Measurements from ENCODE around the gene NAA35. TPM values are rescaled to one million over a fixed set of nuclear protein-coding genes. Genes with fewer than 3 reads are reported as not detected.

Gene NAA35
- total RNA-seq, 1 donor from 2014 or later, result 18.8 TPM

DNA sequence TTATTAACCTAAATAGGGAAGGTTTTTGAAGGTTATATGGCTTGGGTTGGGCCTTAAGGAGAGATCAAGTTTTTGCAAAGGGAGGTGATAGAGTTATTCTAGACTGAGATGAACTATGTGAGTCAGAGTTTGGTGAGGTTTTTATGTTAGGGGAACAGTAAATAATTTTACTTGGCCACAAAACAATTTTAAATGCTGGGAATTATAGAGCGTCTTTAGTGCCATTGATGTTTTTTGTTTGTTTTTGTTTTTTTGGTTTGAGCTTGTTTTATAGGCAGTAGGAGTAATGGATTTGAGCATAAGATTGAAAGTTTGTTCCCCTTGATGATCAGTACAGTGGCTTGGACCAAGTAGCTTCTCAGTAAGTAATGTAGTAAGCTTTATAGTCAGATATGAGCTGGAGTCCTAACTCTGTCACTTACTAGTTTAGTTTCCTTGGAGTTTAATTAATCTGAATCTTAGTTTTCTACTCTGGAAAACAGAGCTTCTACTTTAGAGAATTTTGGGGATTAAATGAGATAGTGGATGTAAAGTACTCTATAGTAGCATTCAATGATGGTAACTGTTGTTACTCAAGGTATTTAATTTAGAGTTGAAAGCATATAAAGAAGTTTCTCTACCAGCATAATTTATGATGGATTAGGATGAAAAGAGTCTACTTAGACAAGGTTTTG is 2.9 kb downstream of the NAA35 start:
- Mint-ChIP-seq H3K36me3 (ENCODE audit: unreplicated experiment) (peaks cover 20% of the 10 kb centered on the region), H3K9me3 (ENCODE audit: unreplicated experiment) (no peaks in the 10 kb centered on the region), H3K27ac (ENCODE audit: unreplicated experiment) (no peak overlapping the region), H3K4me3 (ENCODE audit: unreplicated experiment) (no peak overlapping the region), H3K27me3 (ENCODE audit: unreplicated experiment) (no peaks in the 10 kb centered on the region), H3K4me1 (ENCODE audit: unreplicated experiment) (peaks cover 5% of the 10 kb centered on the region)
- DNase-seq (ENCODE audit: extremely low spot score, unreplicated experiment), result no peak
- TF ChIP-seq, protein P1, sequence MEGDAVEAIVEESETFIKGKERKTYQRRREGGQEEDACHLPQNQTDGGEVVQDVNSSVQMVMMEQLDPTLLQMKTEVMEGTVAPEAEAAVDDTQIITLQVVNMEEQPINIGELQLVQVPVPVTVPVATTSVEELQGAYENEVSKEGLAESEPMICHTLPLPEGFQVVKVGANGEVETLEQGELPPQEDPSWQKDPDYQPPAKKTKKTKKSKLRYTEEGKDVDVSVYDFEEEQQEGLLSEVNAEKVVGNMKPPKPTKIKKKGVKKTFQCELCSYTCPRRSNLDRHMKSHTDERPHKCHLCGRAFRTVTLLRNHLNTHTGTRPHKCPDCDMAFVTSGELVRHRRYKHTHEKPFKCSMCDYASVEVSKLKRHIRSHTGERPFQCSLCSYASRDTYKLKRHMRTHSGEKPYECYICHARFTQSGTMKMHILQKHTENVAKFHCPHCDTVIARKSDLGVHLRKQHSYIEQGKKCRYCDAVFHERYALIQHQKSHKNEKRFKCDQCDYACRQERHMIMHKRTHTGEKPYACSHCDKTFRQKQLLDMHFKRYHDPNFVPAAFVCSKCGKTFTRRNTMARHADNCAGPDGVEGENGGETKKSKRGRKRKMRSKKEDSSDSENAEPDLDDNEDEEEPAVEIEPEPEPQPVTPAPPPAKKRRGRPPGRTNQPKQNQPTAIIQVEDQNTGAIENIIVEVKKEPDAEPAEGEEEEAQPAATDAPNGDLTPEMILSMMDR (IDR thresholded peaks at IDR 0.05), result no peak

DNA sequence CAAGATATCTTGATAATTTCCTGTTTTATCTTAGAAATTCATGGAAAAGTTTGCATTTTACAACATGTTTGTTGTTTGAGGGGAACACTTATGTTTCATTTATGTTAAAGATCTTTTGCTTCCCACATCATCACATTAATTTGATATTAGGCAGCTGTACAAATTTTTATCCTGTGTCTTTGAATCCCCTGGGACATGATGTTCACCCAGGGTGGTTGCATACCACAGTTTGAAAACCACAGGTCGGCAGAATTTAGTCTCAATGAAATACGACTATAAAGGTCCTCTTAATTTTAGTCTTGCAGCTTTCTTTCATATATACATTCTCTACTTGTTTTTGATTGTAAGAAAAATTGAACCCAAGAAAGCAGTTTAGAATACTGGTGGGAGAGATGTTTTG is 3.7 kb downstream of the NAA35 start:
- H3K4me1 Mint-ChIP-seq (ENCODE audit: unreplicated experiment), result peaks cover 11% of the 10 kb centered on the region
- no peaks in the 10 kb centered on the region for H3K27me3 Mint-ChIP-seq (ENCODE audit: unreplicated experiment)
- H3K36me3 Mint-ChIP-seq (ENCODE audit: unreplicated experiment), result peaks cover 25% of the 10 kb centered on the region

DNA sequence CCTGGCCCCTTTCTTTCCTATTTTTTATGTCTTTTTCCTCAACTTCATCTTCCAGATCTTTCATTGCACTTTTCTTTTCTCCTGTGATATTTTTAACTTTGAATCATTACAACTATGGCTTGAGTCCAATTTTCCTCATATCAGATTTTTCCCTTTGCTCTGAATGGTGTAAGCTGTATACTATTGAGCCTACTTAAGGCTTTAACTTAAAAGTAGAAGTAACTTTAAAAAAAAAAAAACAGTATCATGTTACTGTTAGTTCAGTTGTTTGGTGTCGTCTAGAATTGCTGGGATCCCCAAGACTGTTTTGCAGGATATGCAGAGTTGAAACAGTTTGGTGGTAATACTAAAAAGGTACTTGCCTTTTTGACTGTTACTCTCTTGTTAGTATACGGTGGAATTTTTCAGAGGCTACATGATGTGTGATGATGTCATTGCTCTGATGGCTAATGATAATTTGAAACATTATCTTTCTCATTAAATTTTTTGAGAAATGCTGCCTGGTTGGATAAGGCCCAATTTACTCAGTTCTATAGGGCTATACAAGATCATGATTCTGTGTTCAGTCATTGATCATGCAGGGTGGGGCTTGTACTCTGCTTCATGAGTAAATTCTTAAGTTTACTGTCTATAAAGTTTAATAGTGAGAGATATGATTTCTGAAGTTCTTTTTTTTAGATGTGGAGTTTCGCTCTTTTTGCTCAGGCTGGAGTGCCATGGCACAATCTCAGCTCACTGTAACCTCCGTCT is 8.8 kb downstream of the NAA35 start:
- Mint-ChIP-seq H3K27me3 (ENCODE audit: unreplicated experiment) (no peaks in the 10 kb centered on the region), H3K27ac (ENCODE audit: unreplicated experiment) (peak overlapping the region; percentile 80), H3K36me3 (ENCODE audit: unreplicated experiment) (peaks cover 34% of the 10 kb centered on the region), H3K4me3 (ENCODE audit: unreplicated experiment) (no peak overlapping the region), H3K9me3 (ENCODE audit: unreplicated experiment) (no peaks in the 10 kb centered on the region), H3K4me1 (ENCODE audit: unreplicated experiment) (peaks cover 11% of the 10 kb centered on the region)
- TF ChIP-seq, protein P1 (IDR thresholded peaks at IDR 0.05), result no peak
- DNase-seq (ENCODE audit: extremely low spot score, unreplicated experiment), result no peak

More for the DNA sequence above, 3.7 kb downstream of the NAA35 start:
- Mint-ChIP-seq H3K9me3 (ENCODE audit: unreplicated experiment) (no peaks in the 10 kb centered on the region), H3K4me3 (ENCODE audit: unreplicated experiment) (no peak overlapping the region), H3K27ac (ENCODE audit: unreplicated experiment) (peak overlapping the region; percentile 21)
- TF ChIP-seq, protein P1 (IDR thresholded peaks at IDR 0.05), result no peak
- no peak for DNase-seq (ENCODE audit: extremely low spot score, unreplicated experiment)

DNA sequence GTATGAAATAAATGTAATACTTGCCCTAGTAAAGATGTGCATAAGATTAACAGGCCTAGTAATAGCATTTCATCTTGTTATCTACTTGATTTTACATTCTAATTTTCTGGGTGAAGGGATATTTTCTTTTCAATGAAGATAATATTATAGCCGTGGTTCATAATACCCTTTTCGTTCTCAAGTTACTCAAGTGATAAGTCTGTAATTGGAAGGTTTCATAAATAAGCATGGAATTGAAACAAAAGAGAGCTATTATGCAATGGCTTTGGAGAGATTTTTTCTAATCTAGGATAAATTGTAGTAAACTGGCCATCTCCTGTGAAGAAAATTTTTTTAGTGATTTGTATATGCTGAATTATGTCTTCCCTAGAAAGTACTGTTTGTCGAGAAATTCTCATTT is 19.0 kb downstream of the NAA35 start:
- Mint-ChIP-seq H3K4me1 (ENCODE audit: unreplicated experiment) (peaks cover 6% of the 10 kb centered on the region), H3K4me3 (ENCODE audit: unreplicated experiment) (no peak overlapping the region), H3K27me3 (ENCODE audit: unreplicated experiment) (no peaks in the 10 kb centered on the region), H3K9me3 (ENCODE audit: unreplicated experiment) (no peaks in the 10 kb centered on the region), H3K36me3 (ENCODE audit: unreplicated experiment) (peaks cover 42% of the 10 kb centered on the region), H3K27ac (ENCODE audit: unreplicated experiment) (no peak overlapping the region)
- no peak for DNase-seq (ENCODE audit: extremely low spot score, unreplicated experiment)
- TF ChIP-seq, protein P1 (IDR thresholded peaks at IDR 0.05), result no peak

DNA sequence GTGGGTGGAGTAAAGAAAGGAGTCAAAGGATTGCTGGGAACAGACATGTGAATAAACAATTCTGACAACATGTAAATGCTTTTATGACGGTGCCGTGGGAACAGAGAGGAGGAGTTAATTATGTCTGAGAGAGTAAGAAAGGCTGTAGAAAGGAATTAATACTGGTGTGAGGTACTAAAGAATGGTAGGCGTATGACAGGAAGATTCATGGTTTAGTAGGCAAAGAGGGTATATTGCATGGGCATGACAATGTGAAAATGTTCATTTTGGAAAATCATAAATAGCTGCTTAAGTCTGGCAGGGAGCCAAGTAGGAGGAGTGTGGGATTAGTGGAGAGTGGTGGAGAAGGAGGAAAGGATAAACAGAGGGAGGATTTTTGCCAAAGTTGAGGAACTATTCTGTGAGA is 19.7 kb downstream of the NAA35 start:
- peak overlapping the region; percentile 48 for H3K27ac Mint-ChIP-seq (ENCODE audit: unreplicated experiment)
- no peaks in the 10 kb centered on the region for H3K9me3 Mint-ChIP-seq (ENCODE audit: unreplicated experiment)
- DNase-seq (ENCODE audit: extremely low spot score, unreplicated experiment), result no peak
- H3K4me3 Mint-ChIP-seq (ENCODE audit: unreplicated experiment), result no peak overlapping the region
- H3K36me3 Mint-ChIP-seq (ENCODE audit: unreplicated experiment), result peaks cover 46% of the 10 kb centered on the region
- peaks cover 6% of the 10 kb centered on the region for H3K4me1 Mint-ChIP-seq (ENCODE audit: unreplicated experiment)
- no peaks in the 10 kb centered on the region for H3K27me3 Mint-ChIP-seq (ENCODE audit: unreplicated experiment)
- TF ChIP-seq, protein P1 (IDR thresholded peaks at IDR 0.05), result no peak

Measured in osteocyte (in vitro differentiated cells).